NK-92 (cell line): Measurements from ENCODE around the gene BARHL2.

Experiments
- DNase-seq: peaks from one replicate; lab custom pipeline; 2025; ENCODE audit not compliant: unreplicated experiment; lab: John Stamatoyannopoulos, UW

BARHL2 gene

GRCh38 chr1:90716552-90717355 is at the start of gene BARHL2:
Gene BARHL2 (minus strand): TSS chr1:90717302. CDS start chr1:90717195, 107 bp downstream.
- DNase-seq, result no peak

- DNase-seq, result no peak
These were observed 46.8 kb upstream of the BARHL2 start for GRCh38 chr1:90763930-90764329.

- DNase-seq, result no peak
These were observed 46.4 kb upstream of the BARHL2 start for GRCh38 chr1:90763506-90763905.

GRCh38 chr1:90761781-90762589 is 44.9 kb upstream of the BARHL2 start:
- DNase-seq, result no peak

GRCh38 chr1:90761156-90761555 is 44.1 kb upstream of the BARHL2 start:
- DNase-seq, result no peak

- DNase-seq, result no peak
These were observed 36.5 kb upstream of the BARHL2 start for GRCh38 chr1:90753556-90753955.

GRCh38 chr1:90748668-90749067 is 31.6 kb upstream of the BARHL2 start:
- no peak for DNase-seq

GRCh38 chr1:90746857-90747256 is 29.8 kb upstream of the BARHL2 start:
- DNase-seq, result no peak

GRCh38 chr1:90745972-90746371 is 28.9 kb upstream of the BARHL2 start:
- DNase-seq, result no peak

GRCh38 chr1:90732136-90732535 is 15.0 kb upstream of the BARHL2 start:
- no peak for DNase-seq

GRCh38 chr1:90731382-90732050 is 14.4 kb upstream of the BARHL2 start:
- no peak for DNase-seq

GRCh38 chr1:90730243-90731022 is 13.3 kb upstream of the BARHL2 start:
- no peak for DNase-seq

GRCh38 chr1:90729504-90730242 is 12.6 kb upstream of the BARHL2 start:
- no peak for DNase-seq

GRCh38 chr1:90728502-90729287 is 11.6 kb upstream of the BARHL2 start:
- no peak for DNase-seq

- DNase-seq, result no peak
These were observed 10.9 kb upstream of the BARHL2 start for GRCh38 chr1:90727917-90728501.

- no peak for DNase-seq
These were observed 9.9 kb upstream of the BARHL2 start for GRCh38 chr1:90726986-90727480.

GRCh38 chr1:90726425-90726985 is 9.4 kb upstream of the BARHL2 start:
- no peak for DNase-seq

GRCh38 chr1:90725657-90726424 is 8.7 kb upstream of the BARHL2 start:
- DNase-seq, result no peak
